WI38 (cell line): ENCODE data around the gene DDC.

Source experiments
- H3K4me3 ChIP-seq: 2 replicates; pipeline ENCODE4 v1.5.1; 2011; ENCODE audit warnings: low read depth, mild to moderate bottlenecking, control low read depth, low read length
- TF ChIP-seq, protein P1 (sequence below): IDR thresholded peaks from 2 replicates; pipeline ENCODE4 v1.5.1; 2012; ENCODE audit warnings: low read depth, mild to moderate bottlenecking, control low read depth, low read length

Gene DDC

DNA sequence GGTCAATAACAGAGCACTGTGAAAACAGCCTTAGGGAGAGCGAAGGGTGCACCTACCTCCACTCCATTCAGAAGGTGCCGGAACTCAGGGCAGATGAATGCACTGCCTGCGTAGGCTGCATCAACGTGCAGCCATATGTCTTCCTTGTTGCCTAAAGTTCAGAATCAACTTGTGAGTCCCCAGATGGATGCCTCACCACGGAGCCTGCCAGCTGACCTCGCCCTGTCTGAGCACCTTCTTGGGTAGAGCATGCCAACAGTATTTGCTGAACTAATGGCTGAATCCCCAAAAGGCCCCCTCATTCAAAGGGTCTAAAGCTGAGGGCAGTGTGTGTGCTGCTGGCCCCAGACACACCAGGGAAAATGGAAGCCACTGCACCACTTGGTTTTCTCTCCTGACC lies 66.1 kb downstream of the DDC start:
- TF ChIP-seq, protein P1, sequence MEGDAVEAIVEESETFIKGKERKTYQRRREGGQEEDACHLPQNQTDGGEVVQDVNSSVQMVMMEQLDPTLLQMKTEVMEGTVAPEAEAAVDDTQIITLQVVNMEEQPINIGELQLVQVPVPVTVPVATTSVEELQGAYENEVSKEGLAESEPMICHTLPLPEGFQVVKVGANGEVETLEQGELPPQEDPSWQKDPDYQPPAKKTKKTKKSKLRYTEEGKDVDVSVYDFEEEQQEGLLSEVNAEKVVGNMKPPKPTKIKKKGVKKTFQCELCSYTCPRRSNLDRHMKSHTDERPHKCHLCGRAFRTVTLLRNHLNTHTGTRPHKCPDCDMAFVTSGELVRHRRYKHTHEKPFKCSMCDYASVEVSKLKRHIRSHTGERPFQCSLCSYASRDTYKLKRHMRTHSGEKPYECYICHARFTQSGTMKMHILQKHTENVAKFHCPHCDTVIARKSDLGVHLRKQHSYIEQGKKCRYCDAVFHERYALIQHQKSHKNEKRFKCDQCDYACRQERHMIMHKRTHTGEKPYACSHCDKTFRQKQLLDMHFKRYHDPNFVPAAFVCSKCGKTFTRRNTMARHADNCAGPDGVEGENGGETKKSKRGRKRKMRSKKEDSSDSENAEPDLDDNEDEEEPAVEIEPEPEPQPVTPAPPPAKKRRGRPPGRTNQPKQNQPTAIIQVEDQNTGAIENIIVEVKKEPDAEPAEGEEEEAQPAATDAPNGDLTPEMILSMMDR, result no peak
- H3K4me3 ChIP-seq, result no peak overlapping the region

DNA sequence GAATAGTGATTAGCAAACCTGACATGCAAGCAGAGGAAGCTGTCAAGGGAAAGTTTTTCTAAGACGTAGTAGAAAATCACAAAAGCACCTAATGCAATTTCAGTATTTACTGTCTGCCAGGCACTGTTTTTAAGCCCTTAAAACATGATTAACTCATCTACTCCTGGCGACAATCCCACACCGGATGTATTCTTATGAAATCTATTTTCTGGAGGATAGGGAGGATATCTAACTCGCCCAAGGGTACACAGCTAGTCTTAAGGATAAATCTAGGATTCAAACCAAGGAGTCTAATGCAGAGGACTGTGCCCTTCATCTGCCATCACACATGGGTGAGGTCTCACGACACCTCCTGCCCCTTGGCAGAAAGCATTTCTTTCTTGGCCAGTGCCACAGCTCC lies 67.2 kb downstream of the DDC start:
- TF ChIP-seq, protein P1, result no peak

GRCh38 chr7:50497068-50497642 lies 68.0 kb downstream of the DDC start:
- TF ChIP-seq, protein P1, result no peak

More for the DNA sequence above, 67.2 kb downstream of the DDC start:
- no peak overlapping the region for H3K4me3 ChIP-seq

GRCh38 chr7:50496569-50496968 lies 68.6 kb downstream of the DDC start:
- H3K4me3 ChIP-seq, result no peak overlapping the region
- TF ChIP-seq, protein P1, result no peak

More at GRCh38 chr7:50497068-50497642, 68.0 kb downstream of the DDC start:
- H3K4me3 ChIP-seq, result no peak overlapping the region

DNA sequence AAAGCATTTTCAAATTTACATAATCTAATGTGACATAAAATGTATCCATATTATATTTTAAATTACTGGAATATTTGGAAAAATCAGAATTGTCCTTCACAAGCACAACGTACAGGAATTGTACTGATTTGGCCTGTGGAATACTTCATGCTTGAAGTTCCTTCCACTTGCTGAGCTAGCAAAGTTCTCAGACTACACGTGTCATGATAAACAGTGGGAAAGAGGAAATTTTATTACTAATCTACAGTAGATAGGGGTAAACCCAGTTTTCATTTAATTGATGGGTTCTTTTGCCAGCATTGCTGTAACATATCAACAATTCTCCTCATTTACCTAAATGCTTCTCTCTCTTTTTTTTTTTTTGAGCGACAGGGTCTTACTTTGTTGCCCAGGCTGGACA lies 69.5 kb downstream of the DDC start:
- no peak overlapping the region for H3K4me3 ChIP-seq
- TF ChIP-seq, protein P1, result no peak

DNA sequence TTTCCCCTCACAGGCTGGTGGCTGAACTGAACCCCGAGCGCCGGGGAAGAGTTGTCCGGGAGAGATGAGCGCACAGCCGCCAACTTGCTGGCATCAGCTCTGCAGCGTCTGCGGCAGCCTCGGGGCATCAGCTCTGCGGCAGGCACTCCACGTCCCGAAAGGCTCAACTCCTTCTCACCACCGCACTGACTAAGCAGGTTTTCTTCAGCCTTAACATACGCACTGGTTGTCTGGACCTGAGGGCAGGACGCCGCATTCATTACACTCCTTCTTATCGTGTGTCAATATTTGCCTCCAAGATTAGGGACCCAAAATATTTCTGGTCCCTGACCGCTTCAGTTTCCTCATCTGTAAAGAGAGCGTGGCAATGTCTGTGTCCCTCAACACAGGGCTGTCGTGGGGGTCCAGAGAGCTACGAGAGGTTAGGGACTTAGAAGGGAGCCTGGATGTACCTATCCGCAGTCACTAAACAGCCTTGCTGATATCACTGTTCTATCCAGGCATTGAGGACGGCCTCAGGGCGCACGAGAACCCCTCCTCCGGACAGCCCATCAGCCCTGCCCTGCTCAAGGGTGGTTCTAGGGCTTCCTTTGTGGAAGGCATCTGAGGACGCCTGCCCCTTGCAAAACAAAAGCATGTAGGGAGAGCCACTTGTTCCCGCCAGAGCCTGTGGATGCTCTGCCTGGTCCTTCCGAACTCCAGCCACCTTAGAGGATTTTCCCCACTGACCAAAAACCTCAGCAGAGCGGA lies 72.3 kb downstream of the DDC start:
- TF ChIP-seq, protein P1, result no peak
- no peak overlapping the region for H3K4me3 ChIP-seq

- no peak overlapping the region for H3K4me3 ChIP-seq
- TF ChIP-seq, protein P1, result no peak
Observed at GRCh38 chr7:50491943-50492342, 73.3 kb downstream of the DDC start.
